Brain microvascular endothelial cell (primary cell): ENCODE measurements around the gene GPR32.

ENCODE experiments used
- DNase-seq: peaks from one replicate; pipeline ENCODE4 v3.0.0-alpha.2; 2020
- H3K27ac ChIP-seq: fragments of 250-450 bp; sonication (Bioruptor Pico); 2 replicates; pipeline ENCODE4 v1.5.1; 2020; ENCODE audit warnings: mild to moderate bottlenecking, moderate library complexity
- H3K27me3 ChIP-seq: fragments of 250-450 bp; sonication (Bioruptor Pico); replicated peaks from 2 replicates; pipeline ENCODE4 v1.5.1; 2020; ENCODE audit warnings: mild to moderate bottlenecking
- H3K36me3 ChIP-seq: fragments of 250-450 bp; sonication (Bioruptor Pico); replicated peaks from 2 replicates; pipeline ENCODE4 v1.5.1; 2020; ENCODE audit warnings: mild to moderate bottlenecking
- H3K4me3 ChIP-seq: 2 replicates; pipeline ENCODE4 v1.5.1; 2011; ENCODE audit warnings: low read depth, mild to moderate bottlenecking, control low read depth, low read length, moderate library complexity
- CTCF ChIP-seq: IDR thresholded peaks from 2 replicates; pipeline ENCODE4 v1.5.1; 2011; ENCODE audit warnings: low read depth, mild to moderate bottlenecking, moderate library complexity, low read length, control low read depth, inconsistent platforms; ENCODE audit errors: missing control alignments
- in situ Hi-C: cut with HindIII; loops from 2 replicates; pipeline ENCODE4 v1.10.0; 2017; ENCODE audit warnings: low sequenced_read_pairs, low pct_ligation_motif_present

Gene GPR32

GRCh38 chr19:50793558-50794065, 23.3 kb downstream of the GPR32 start:
- in situ Hi-C loops: no loop called here
- no peak for TF ChIP-seq CTCF
- peaks cover 27% of the 10 kb centered on the region for H3K36me3 ChIP-seq
- H3K4me3 ChIP-seq: no peak overlapping the region
- H3K27me3 ChIP-seq: no peaks in the 10 kb centered on the region
- no peak overlapping the region for H3K27ac ChIP-seq
- no peak for DNase-seq

GRCh38 chr19:50794074-50794875, 24.0 kb downstream of the GPR32 start:
- no peak for DNase-seq
- Histone ChIP-seq H3K27me3 (no peaks in the 10 kb centered on the region), H3K4me3 (no peak overlapping the region), H3K27ac (no peak overlapping the region), H3K36me3 (peaks cover 34% of the 10 kb centered on the region)
- TF ChIP-seq CTCF: peak; percentile 20
- in situ Hi-C loops: no loop called here

- Histone ChIP-seq H3K36me3 (peaks cover 37% of the 10 kb centered on the region), H3K4me3 (no peak overlapping the region), H3K27ac (no peak overlapping the region), H3K27me3 (no peaks in the 10 kb centered on the region)
- in situ Hi-C loops: no loop called here
- no peak for DNase-seq
- peak; percentile 49 for TF ChIP-seq CTCF
Observed at GRCh38 chr19:50794876-50795663, 24.8 kb downstream of the GPR32 start.

GRCh38 chr19:50795664-50796073, 25.4 kb downstream of the GPR32 start:
- Histone ChIP-seq H3K27ac (no peak overlapping the region), H3K4me3 (no peak overlapping the region), H3K36me3 (peaks cover 39% of the 10 kb centered on the region), H3K27me3 (no peaks in the 10 kb centered on the region)
- no peak for TF ChIP-seq CTCF
- DNase-seq: no peak
- in situ Hi-C loops: no loop called here

GRCh38 chr19:50796128-50796633, 25.9 kb downstream of the GPR32 start:
- no peak overlapping the region for H3K4me3 ChIP-seq
- in situ Hi-C loops: no loop called here

More at GRCh38 chr19:50796128-50796633, 25.9 kb downstream of the GPR32 start:
- no peak for TF ChIP-seq CTCF
- DNase-seq: no peak
- peaks cover 43% of the 10 kb centered on the region for H3K36me3 ChIP-seq
- H3K27me3 ChIP-seq: no peaks in the 10 kb centered on the region
- no peak overlapping the region for H3K27ac ChIP-seq
